HUDEP-2 (cell line): ENCODE data around the gene TSC22D2.
A peak's percentile ranks its signal among the peaks of the same experiment; 100 is the strongest.

Source experiments
- DNase-seq, 76 experiments: peaks; one replicate each; lab custom pipeline; 2025; ENCODE audit not compliant: unreplicated experiment in 76 of 76; lab: John Stamatoyannopoulos, UW

Gene TSC22D2

DNA sequence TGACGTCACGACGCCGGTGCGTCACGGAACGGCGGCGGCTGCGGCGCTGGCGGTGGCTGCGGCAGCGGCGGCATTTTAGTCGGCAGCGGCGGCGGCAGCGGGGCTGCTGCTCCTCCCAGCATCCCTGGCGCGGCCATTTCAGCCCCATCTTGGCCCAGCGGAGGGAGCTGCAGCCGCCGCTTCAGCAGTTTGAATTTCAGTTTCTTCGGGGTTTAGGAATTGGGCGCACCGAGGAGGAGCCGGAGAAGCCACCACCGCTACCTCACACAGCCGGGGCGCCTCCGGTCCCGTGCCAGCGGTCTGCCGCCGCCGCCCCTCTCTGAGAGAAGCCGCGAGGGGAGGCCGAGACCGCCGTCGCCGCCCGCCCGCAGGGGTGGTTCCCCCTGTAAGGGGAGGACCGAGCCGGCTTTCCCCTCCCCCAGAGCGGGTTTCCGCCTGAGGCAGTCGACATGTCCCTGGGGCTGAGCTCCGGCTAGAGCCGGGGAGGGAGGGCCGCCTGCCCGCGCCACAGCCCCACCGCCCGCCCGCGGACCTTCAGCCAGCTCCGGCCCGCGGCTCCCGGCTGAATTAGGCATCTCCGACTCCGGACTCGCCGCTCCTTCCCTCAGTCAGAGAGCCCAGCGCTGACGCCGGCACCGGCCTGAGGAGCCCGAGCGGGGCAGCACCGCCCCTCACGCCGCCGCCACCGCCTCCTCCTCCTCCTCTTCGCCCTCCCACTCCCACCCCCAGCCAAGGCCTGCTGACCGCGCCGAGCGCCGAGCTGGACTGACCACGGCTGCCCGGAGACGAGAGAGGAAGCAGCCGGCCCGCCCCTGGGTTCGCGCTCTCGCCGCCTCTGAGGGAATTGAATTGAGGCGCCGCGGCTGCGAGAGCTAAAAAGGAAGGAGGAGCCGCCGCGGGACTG lies at the start of gene TSC22D2:
TSS of gene TSC22D2 (plus strand) at position 78 of the 904 bp plus-strand sequence. CDS start 1,053 bp downstream, outside the sequence.
- peak; percentile 20 to 95 (median 87) for DNase-seq

DNA sequence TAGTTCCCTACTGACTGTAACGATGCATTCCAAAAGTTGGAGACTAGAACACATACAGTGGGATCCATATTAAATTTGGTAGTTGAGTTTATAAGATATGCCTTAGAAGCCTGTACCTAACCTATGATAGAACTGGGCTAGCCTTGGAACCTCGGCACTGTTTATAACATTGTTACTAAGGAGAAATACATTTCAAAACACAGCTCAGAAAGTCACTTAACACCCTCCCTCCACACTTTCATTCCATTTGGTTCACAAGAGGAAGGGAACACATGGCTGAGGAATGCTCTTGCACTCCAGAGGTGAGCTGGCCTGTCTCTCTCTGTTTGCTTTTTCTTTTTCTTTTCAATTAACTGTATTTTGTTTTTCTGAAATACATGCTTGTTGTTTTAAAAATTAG lies 48.7 kb upstream of the TSC22D2 start:
- no peak for DNase-seq

DNA sequence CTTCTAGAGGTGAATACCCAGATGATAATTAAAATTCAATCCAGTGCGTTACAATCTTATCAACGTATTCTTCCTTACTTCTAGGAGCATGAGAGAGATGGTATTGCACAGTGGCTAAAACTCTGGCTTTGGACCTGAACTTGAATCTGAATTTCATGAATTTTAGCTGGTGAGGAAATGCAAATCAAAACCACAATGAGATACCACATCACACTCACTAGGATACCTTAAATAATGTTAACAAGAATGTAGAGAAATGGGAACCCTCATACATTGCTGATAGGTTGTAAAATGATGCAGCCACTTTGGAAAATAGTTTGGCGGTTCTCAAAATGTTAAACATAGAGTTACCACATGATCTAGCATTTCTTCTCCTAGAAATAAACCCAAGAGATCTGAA lies 47.1 kb upstream of the TSC22D2 start:
- DNase-seq: no peak

DNA sequence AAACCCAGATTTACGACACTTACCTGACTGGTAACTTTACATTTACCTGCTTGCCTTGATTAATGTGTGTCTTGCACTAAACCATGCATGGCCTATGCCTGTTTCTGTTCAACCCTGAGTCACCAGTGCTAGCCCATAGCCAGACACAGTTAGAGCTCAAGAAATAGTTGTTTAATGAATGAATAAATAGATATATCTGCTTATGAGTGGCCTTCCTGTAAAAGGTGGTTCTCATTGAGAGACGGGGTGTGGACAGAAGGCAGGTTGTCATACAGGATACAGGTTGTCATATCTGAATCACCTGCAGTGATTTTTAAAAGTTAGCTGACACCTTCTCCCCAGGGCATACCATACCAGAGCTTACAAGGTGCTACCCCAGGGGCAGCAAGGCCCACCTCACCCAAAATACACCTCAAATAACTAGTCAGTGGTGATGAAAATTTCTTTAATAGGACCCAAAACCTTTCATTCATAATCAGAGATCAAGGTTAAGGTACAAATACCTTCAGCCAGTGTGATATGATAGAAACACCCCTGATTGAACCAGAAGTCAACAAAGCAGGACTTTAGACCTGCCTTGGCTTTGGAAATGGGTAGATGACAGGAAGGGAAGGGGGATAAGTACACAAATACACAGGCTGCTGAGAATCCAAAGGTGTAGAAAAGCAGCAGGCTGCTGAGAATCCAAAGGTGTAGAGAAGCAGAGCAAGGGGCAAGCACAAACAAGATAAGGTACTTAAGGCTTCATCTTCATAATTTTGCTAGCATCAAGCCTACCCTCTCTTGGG lies 45.4 kb upstream of the TSC22D2 start:
- DNase-seq: no peak

DNA sequence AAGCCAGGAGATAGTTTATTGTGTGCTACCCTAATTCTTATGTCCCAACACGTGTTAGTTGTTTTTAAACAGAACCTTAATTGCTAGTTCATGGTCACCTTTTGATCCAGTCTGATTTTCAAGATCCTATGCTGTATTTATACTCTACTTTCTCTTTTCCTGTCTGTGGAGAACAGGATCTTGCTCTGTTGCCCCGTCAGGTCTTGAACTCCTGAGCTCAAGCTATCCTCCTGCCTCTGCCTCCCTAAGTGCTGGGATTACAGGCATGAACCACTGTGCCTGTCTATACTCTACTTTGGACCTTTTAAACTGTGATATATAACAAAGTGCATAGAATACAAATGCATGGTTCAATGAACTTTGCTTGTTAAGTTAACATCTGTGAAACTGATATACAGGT lies 44.7 kb upstream of the TSC22D2 start:
- no peak for DNase-seq

DNA sequence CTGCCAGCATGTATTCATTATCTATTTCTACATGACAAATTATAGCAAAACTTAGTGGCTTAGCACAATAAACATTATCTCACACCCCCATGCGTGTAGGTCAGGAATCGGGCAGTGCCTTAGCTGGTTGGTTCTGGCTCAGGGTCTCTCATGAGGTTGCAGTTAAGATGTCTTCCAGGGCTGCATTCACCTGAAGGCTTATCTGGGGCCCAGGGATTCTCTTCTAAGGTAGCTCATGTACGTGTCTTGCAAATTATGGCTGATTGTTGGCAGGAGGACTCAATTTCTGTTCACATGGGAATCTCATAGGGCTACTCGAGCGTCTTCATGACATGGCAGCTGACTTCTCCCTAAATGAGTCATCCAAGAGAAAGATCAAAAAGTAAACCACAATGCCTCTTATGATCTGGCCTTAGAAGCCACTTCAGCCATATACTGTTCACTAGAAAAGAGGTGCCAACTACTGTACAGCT lies 42.9 kb upstream of the TSC22D2 start:
- peak in 8 of 76 experiments; percentile 6 to 37 (median 17) for DNase-seq

DNA sequence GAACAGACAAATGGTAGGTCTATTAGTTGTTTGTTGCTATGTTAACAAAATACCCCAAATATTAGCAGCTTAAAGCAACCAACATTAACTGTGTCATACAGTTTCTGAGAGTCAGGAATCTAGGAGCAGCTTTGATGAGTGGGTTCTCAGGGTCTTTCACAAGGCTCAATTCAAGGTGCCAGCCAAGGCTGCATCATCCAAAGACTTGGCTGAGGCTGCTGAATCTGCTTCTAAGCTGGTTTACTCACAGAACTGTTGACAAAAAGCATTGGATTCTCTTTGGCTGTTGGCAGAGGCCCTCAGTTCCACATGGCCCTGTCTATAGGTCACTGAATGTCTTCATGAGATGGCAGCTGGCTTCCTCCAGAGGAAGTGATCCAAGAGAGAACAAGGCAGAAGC lies 40.3 kb upstream of the TSC22D2 start:
- no peak for DNase-seq

DNA sequence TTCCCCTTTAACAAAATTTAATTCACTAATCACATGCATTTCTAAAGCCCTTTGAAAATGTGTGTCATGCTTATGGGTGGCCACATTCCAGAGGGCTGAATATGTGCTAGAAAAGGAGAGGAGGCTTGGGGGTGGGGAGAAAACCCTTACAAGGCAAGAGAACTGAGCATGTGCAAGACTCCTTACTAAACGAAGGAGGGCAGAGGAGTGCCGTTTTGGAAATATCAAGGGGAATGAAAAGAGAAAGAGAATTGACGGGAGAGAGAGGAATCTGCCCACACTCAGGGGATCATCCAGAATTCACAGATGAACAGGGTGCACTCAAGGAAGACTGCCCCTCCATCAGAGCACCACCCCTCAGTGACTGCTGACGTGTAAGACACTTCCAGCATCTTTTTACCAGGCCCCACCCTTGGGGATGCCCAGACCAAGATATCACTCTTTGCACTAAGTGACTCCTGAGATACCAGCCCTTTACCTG lies 37.9 kb upstream of the TSC22D2 start:
- no peak for DNase-seq

DNA sequence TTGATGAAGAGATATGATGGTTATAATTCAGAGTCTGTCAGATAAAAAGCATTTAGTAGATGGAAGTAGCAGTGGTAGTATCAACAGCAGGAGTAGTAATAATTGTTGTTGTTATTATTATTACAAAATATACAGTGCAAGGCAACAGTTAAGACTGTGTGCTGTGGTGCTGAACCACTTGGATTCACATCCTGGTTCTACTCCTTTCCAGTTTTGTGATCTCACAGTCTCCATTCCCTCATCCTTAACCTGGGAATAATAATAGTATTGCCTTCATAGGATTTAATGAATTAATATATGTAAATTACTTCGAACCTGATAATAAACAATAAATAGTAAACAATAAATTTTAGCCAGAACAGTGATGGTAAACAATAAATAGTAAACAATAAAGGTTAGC lies 37.1 kb upstream of the TSC22D2 start:
- DNase-seq: no peak

DNA sequence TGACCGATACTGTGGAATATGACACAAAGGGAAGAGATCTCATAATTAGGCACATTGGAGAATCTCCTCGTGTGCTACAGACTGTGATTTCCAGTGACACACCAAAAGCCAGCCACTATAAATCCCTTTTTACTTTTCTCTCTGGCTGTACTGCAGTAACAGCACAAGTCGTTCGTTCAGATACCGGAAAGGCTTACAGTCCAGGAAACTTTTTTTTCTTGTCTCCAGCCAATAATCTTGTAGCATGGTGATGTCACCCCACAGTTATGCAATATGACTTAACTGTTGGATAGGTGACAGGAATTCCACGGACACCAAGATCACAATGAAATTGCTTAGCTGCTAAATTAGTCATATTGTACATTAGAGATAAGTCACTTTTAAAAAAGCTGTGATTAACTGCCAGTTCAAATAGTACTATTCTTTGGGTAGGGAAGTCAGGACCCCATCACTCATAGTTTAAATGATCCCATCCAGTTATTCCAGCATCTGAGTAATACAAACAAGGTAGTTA lies 36.3 kb upstream of the TSC22D2 start:
- DNase-seq: no peak

DNA sequence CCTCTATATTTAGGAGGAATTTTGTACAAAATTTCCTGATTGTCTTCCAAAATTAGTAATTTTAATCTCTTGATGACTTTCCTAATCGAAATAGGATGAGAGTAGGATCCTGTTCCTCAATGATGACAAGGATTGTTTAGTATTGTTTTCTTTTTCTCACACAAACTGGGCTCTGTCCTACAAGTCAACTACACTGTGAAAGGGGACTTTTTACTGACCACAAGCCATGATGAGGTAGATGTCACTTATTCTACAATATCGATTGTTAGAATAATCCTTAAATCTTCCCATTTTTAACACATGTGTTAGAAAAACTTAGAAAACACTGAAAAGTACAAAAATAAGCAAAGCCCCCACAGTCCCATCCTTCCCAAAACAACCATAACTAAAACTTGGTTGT lies 35.8 kb upstream of the TSC22D2 start:
- no peak for DNase-seq

DNA sequence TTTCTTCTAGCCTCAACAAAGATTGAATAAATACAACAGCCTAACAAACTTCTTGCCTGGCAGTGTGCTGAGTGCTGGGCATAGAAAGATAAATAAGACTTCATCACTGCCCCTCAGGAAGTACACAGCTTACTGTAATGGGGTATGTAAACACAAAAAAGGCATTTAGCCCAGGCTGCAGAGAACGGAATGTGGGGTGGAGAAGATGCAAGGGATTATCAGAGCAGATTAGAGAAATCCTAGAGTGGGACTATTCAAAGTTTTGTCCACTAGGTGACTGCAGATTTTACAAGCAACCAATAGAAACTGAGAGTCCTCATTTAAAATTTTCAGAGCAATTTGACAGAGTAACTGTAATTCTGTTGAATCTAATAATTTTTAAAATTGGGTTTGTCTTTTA lies 35.4 kb upstream of the TSC22D2 start:
- DNase-seq: no peak

DNA sequence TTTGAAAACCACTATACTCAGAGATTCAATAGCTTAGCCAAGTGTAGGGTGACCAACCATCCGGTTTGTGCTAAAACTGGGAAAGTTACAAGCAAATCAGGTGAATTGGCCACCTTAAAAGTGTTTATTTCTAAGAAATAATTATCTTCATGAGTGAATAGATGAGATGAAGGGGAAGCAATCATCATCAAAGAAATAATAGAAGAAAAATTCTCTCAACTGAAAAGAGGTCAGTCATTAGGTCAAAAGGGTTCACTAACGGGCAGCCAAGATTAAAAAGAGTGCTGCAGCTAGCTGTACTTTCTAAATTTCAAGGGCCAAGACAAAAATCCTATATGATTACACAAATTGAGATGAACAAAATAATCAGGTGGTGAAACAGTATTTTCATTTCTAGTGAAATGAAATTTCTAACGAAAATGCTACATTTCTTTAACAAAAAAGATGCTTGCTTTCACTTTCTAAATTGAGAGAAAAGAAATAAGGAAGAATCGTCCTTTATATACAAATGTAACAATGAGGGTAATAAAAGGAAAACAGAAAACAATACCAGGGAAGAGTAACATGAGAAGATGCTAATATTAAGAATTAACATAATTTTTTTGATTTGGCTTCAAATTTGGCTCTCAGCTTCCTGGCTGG lies 34.7 kb upstream of the TSC22D2 start:
- DNase-seq: no peak

DNA sequence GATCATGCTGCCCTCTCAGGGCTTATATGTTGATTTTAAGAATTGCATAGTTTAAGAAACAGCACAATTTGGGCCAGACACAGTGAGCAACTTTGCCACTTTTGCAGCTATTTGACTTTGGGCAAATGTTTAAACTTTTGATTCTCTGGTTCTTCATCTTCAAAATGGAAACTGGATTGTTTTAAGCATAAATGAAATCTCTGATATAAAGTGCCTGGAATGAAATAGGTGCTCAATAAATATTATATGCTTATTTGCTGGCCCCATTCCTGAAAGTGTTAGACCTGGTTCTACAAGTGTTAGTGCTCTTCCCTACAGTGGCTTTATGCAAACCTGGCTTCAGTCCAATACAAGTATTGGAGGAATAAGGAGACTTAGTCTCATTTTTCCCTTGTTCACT lies 33.1 kb upstream of the TSC22D2 start:
- DNase-seq: no peak

DNA sequence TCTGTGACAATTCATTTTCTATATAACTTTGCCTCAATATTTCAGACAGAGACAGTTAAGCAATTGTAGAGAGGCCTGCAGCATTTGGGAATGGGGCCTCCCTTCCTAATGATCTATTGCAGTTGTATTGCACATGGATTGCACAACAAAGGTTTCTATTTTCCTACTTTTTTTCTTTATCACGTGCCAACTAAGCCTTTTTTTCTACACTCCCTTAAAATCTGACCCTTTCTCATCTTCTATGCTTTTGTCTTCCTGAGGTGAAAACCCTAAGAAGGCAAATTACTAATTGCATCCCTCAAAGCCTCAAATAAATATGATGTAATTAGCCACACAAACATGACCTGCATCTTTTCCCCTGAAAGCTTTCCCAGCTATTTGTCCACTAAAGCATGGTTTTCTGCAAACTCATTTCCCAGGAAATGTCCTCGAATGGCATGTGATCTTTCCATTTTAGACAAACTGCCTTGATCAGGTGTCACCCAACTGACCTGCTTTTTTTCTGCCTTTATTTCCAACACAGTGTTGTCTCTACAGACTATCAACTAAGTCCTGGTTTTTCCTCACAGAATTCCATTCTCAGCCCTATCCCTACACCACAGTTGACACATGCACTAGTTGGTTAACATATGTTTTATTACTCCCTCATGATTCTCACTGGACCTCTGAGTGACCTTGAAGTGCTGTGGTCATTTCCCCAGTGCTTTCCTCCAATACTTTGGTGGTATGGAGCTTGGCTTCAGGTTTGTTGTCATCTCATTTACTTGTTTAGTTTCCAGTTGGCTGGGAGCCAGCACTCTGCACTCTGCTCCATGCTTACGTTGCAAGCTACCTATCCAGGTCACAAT lies 31.9 kb upstream of the TSC22D2 start:
- no peak for DNase-seq

DNA sequence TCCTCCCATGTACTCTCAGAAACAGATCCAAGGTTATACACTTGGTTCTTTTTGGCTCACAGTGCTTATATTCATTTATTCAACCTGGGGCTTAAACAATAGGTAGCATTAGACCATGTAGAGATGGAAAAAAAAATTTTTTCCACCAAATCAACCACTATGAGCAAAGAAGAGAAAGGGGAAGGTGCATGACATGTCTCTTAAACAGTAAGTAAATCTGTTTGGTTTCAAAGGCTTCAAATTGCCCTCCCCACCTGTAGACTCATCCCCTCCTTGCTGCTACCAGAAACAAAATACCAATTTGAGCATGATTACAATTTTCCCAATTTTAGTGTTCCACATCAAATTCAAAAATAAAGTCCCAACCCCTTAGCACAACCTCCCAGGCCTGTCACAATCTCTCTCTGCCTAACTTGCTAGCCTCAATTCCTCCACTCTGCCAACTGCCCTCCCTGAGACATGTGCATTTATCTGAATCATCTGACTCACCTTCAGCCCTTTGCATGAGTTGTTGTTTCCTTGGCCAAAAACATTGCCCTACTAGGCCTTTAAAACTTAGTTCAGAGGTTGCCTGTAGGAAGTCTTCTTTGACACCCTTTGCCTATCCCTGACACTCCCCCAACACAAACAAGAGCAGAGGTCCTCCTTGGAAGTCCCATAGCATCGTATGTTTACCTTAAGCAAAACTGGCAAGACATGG lies 30.3 kb upstream of the TSC22D2 start:
- DNase-seq: no peak

DNA sequence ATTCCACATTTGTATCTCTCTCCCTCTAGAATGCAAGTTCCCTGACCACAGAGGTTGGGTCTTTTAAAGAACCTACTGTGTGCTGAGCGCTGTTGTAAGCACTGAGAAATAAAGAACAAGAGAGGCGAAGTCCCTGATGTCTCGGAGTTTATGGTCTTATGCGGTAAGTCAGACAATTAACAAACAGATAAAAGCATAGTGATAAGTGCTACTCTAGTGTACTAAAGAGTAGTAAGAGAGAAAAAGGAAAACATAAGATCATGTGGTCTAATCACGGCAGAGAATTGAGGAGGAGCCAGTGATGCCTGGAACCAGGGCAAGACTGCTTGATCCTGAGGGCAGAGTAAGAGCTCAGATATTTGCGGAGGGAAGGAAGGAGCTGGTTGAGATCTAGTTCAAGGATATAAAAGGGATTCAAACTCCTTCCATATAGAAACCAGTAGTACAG lies 29.8 kb upstream of the TSC22D2 start:
- no peak for DNase-seq

DNA sequence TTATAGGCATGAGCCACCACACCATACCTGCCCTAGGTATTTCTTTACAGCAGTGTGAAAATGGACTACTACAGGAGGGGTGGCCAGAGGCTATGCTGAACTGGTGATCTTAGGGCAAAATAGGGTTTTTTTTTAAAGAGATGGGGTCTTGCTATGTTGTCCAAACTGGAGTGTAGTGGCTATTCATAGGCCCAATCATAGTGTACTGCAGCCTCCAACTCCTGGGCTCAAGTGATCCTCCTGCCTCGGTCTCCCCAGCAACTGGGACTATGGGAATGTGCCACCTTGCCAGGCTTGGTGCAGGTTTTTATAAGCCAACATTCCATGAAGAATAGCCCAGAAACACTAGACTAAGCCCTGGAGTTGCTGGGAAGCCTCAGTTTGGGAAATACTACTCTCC lies 28.6 kb upstream of the TSC22D2 start:
- no peak for DNase-seq
